H1 (cell line): ENCODE measurements around the gene SLC22A15. TPM values are rescaled to one million over a fixed set of nuclear protein-coding genes. Genes with fewer than 3 reads are reported as not detected.

Source experiments
- NANOG ChIP-seq: IDR thresholded peaks from 2 replicates; pipeline ENCODE4 v1.6.1; 2011; ENCODE audit warnings: low read length, low read depth, mild to moderate bottlenecking, inconsistent platforms; ENCODE audit not compliant: insufficient read depth, poor library complexity, severe bottlenecking
- polyA plus RNA-seq, 7 experiments: library from polyadenylated mRNA; depleted of rRNA in 3 of 7; stranded (reverse) in 5 of 7; unstranded in 2 of 7; fragments of >200 nt in 5 of 7; fragments of 200-250 nt in 2 of 7; gene quantifications; 1 replicate in 5 of 7; 2 replicates in 1 of 7; 4 replicates in 1 of 7; pipeline versions ENCODE4 v1.2.1 to v1.2.3, GENCODE V29; 2011 to 2013; ENCODE audit warnings: missing spikeins in 2 of 7, mixed read lengths in 2 of 7
- total RNA-seq: library from RNA; stranded (reverse); fragmentation: NEBNext Ultra II Directional; extraction: Animal tissue kit (Norgen Biotek cat#: 25700); gene quantifications from 2 replicates; pipeline ENCODE4 v1.2.1, GENCODE V29; 2021

Gene SLC22A15
- total and polyA plus RNA-seq, 2 of the 8 experiments (the other 6 are each of a cell fraction or from before 2014, with no cell fraction given): 3.2 to 3.3 TPM

GRCh38 chr1:116105996-116106395 lies 129.7 kb downstream of the SLC22A15 start (continued):
- no peak for TF ChIP-seq NANOG
